Fibroblast of lung (primary cell): ENCODE results near the gene ZBTB7B.

Source experiments
- CTCF ChIP-seq, 2 donors: IDR thresholded peaks in 1 of 2; conservative IDR thresholded peaks in 1 of 2; 1 replicate in 1 of 2; 2 replicates in 1 of 2; pipeline ENCODE4 v1.5.1; 2011 to 2012; ENCODE audit warnings: low read length in 2 of 2, control low read depth in 1 of 2, inconsistent platforms in 1 of 2, low read depth in 1 of 2, mild to moderate bottlenecking in 1 of 2
- EZH2 ChIP-seq: IDR thresholded peaks from 2 replicates; pipeline ENCODE4 v1.5.1; 2012; ENCODE audit warnings: low read length, control low read depth, mild to moderate bottlenecking; ENCODE audit errors: missing control alignments

- TF ChIP-seq CTCF (conservative IDR thresholded peaks at IDR 0.05 in 1 of 2, IDR thresholded peaks at IDR 0.05 in 1 of 2; ENCODE audit: low read depth in 1 of 2, low read length in 2 of 2) = no peak
- no peak for TF ChIP-seq EZH2
Measured at GRCh38 chr1:155002464-155003226, at the start of gene ZBTB7B.
